ENCODE data around the gene ATP11C. TPM values are rescaled to one million over a fixed set of nuclear protein-coding genes. Genes with fewer than 3 reads are reported as not detected.
A peak's percentile ranks its signal among the peaks of the same experiment; 100 is the strongest.

The ATP11C gene
- total RNA-seq: 10 to 100 TPM in 3 of 4 donors, 1 to 10 TPM in 1; 5.9 to 24.4 (median 14.9) TPM

DNA sequence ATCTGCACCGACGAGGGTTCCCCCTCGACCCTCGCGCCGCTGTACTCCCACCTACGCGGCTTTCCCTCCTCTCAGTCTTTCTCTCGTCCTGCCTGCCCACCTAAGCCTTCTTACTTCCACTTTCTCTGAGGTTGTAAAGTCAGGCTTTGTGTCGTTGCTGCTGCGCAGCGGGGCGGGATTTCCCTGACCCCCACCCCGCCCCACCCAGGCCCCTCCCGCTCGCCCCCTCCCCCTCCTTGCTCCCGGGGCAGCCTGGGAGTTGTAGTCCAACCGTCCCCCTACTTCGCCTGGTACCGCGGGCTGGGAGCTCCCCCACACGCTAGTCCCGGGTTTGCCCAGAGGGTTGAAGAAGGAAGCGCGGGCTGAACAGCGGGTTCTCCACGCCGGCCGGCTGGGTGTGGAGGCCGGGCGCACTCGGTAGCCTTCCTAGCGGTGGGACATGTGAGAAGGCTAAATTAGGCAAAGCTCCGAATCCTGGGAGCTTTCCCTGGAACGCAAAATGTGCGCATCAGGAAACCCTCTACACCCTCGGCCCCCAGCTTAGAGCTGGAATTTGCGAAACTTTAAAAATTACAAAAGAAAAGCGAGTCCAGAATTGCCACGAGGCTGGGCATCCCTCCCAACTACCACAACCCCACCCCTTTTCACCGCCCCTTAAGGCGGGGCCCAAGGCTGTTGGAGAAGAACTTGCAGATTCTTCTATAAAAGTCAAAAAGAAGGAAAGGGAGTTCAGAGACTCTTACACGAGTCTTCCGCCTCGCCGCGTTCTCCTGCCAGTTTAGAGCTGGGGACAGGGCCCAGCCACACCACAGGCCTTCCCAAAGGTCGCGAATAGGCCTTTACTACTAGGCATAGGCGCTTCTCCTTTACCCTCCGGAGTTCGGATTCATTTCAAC lies at the start of gene ATP11C:
Gene ATP11C (minus strand): TSS at position 153 of the 896 bp plus-strand sequence. CDS start 1,011 bp downstream, outside the sequence.
- Histone ChIP-seq H3K27me3 (no peaks in the 10 kb centered on the region), H3K4me3 (peak within 1 kb of the TSS; percentile 64 to 87 (median 83)), H3K36me3 (no peaks in the 10 kb centered on the region), H3K27ac (peak within 1 kb of the TSS; percentile 93 to 98 (median 98)), H3K4me1 (peaks cover 0 to 19% (median 0%) of the 10 kb centered on the region in 3 donors), H3K9me3 (no peaks in the 10 kb centered on the region)
- intact Hi-C loops (cut with DNase I): no loop called here
- WGBS, 2 donors: 1 to 26% methylated on average over 18 to 19 of the region's 52 CpGs
- DNase-seq: peak; percentile 17
- TF ChIP-seq, protein P1, sequence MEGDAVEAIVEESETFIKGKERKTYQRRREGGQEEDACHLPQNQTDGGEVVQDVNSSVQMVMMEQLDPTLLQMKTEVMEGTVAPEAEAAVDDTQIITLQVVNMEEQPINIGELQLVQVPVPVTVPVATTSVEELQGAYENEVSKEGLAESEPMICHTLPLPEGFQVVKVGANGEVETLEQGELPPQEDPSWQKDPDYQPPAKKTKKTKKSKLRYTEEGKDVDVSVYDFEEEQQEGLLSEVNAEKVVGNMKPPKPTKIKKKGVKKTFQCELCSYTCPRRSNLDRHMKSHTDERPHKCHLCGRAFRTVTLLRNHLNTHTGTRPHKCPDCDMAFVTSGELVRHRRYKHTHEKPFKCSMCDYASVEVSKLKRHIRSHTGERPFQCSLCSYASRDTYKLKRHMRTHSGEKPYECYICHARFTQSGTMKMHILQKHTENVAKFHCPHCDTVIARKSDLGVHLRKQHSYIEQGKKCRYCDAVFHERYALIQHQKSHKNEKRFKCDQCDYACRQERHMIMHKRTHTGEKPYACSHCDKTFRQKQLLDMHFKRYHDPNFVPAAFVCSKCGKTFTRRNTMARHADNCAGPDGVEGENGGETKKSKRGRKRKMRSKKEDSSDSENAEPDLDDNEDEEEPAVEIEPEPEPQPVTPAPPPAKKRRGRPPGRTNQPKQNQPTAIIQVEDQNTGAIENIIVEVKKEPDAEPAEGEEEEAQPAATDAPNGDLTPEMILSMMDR (IDR thresholded peaks at IDR 0.05): no peak
- TF ChIP-seq POLR2A (IDR thresholded peaks at IDR 0.05): peak in 2 of 4 donors; percentile 60 to 72

GRCh38 chrX:139974471-139974870 lies 41.6 kb upstream of the ATP11C start:
- Histone ChIP-seq H3K4me3 (no peak overlapping the region), H3K4me1 (no peaks in the 10 kb centered on the region), H3K27me3 (no peaks in the 10 kb centered on the region), H3K36me3 (no peaks in the 10 kb centered on the region), H3K9me3 (no peaks in the 10 kb centered on the region), H3K27ac (no peak overlapping the region)
- TF ChIP-seq, protein P1 (IDR thresholded peaks at IDR 0.05): no peak
- no peak for TF ChIP-seq POLR2A (IDR thresholded peaks at IDR 0.05)
- intact Hi-C loops (cut with DNase I): no loop called here
- DNase-seq: no peak
- whole genome bisulfite sequencing, 2 donors: 69% methylated on average over 3 of the region's 3 CpGs

GRCh38 chrX:139972629-139973624 lies 40.1 kb upstream of the ATP11C start:
- intact Hi-C loops (cut with DNase I): no loop called here
- no peak for DNase-seq
- H3K4me1 ChIP-seq: no peaks in the 10 kb centered on the region
- no peak overlapping the region for H3K27ac ChIP-seq
- TF ChIP-seq POLR2A (IDR thresholded peaks at IDR 0.05): no peak
- TF ChIP-seq, protein P1 (IDR thresholded peaks at IDR 0.05): no peak
- H3K27me3 ChIP-seq: no peaks in the 10 kb centered on the region
- no peak overlapping the region for H3K4me3 ChIP-seq
- no peaks in the 10 kb centered on the region for H3K36me3 ChIP-seq
- no peaks in the 10 kb centered on the region for H3K9me3 ChIP-seq
- WGBS, 2 donors: 60 to 71% methylated on average over 6 of the region's 6 CpGs

DNA sequence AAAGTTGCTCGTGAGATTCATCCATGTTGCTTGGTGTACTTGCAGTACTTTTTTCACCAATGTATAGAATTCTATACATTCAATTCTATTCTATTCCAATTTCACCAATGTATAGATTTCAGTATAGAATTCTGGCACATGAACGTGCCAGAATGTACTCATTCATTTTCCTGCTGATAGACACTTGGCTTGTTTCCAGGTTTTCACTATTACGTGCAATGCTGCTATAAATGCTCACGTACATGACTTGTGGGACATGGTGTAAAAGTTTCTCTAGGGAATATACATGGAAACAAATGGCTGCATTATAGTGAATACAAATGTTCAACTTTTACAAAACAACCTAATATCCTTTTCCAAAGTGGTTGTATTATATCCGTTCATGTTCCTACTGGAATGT lies 39.3 kb upstream of the ATP11C start:
- H3K4me1 ChIP-seq: no peaks in the 10 kb centered on the region
- no peak overlapping the region for H3K4me3 ChIP-seq
- no peaks in the 10 kb centered on the region for H3K27me3 ChIP-seq
- intact Hi-C loops (cut with DNase I): no loop called here
- H3K36me3 ChIP-seq: no peaks in the 10 kb centered on the region
- WGBS, 2 donors: 47 to 59% methylated on average over 5 of the region's 5 CpGs
- no peak overlapping the region for H3K27ac ChIP-seq
- DNase-seq: no peak
- no peak for TF ChIP-seq POLR2A (IDR thresholded peaks at IDR 0.05)
- TF ChIP-seq, protein P1 (IDR thresholded peaks at IDR 0.05): no peak
- H3K9me3 ChIP-seq: no peaks in the 10 kb centered on the region
